C4-2B (cell line): Measurements from ENCODE around the gene FOXP1.

Experiments used
- CTCF ChIP-seq: fragments of 450-650 bp; conservative IDR thresholded peaks from 2 replicates; pipeline ENCODE4 v1.5.1; 2017; ENCODE audit warnings: mild to moderate bottlenecking
- ZFX ChIP-seq: fragments of 450-650 bp; IDR thresholded peaks from 2 replicates; pipeline ENCODE4 v1.6.1; 2017

- TF ChIP-seq CTCF: no peak
- no peak for TF ChIP-seq ZFX
These were observed 132.5 kb downstream of the FOXP1 start for GRCh38 chr3:71451060-71451459.
